ENCODE results near the gene PLD4. TPM values are rescaled to one million over a fixed set of nuclear protein-coding genes. Genes with fewer than 3 reads are reported as not detected.

The PLD4 gene
- polyA plus RNA-seq, 10 donors: 3.6 to 8.7 (median 4.8) TPM

DNA sequence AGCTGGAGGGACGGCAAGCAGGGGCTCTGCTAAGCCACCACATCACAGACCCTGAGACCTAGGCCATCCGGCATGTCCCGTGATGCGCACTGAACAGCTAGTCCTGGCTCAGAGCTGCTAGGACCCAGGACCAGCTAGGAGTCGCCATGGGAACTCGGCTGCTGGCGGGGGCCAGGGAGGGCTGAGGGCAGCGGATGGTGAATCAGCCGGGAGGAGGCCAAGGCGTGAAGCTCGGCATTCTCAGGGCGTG is 48.4 kb downstream of the PLD4 start:
- DNase-seq: peak in 1 of 3 donors; percentile 88

GRCh38 chr14:104973385-104974145 is 48.9 kb downstream of the PLD4 start:
- DNase-seq: peak; percentile 63 to 91 (median 87)

DNA sequence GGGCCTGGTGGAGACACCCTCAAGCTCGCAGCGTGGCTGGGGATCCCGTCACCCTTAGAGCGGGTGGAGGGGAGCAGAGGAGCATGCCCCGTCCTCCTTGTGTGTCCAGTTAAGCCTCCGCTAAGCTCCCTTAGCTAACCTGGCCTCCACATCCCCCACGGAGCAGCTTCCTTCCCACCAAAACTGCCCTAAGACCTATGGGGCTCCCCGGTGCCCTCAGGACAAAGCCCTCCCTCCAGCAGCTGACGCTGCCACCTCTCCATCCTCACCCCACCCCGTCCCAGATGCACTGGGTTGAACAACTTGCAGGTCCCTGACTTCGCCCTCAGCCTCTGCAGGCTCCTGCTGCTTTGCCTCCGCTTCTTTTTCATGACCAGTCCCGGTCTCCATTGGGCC is 49.5 kb downstream of the PLD4 start:
- DNase-seq: no peak

DNA sequence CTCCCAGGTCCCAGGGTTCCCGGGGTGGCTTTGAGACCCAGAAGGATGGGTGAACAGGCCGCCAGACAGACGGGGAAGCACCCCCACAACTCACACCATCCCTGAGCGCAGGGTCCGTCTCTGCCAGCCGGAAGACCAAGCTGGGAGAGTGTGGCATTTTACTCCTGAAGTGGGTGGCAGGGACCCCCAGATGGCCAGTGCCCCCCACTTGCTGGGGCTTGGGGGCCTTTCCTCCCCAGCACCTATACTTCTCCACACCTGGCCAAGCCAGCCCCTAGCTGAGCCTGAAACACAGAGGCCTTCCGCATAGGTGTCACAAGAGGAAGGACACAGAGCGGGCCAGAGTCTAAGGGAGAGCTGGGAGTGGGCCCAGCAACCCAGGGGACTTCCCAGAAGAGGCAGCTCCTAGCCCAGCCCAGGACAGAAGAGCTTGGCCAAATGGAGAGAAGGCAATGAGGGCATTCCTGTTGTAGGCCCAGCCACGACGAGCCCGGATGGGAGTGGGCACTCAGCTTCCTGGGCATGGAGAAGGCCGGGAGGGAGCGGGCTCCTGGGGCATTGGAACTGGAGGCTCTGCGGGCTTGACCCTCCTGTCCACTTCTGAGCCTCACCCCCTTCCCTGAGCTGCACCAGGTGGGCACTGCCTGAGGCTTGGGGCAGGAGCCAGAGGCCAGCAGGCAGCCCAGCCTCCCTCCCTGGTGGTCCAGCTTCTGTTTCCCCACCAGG is 50.1 kb downstream of the PLD4 start:
- DNase-seq: peak in 1 of 3 donors; percentile 10

- peak in 1 of 3 donors; percentile 14 for DNase-seq
Measured at GRCh38 chr14:104975481-104976197, 51.0 kb downstream of the PLD4 start.

GRCh38 chr14:104976198-104977007 is 51.7 kb downstream of the PLD4 start:
- peak in 2 of 3 donors; percentile 71 to 78 for DNase-seq

GRCh38 chr14:104977008-104977680 is 52.5 kb downstream of the PLD4 start:
- peak in 1 of 3 donors; percentile 21 for DNase-seq

GRCh38 chr14:104977681-104978653 is 53.3 kb downstream of the PLD4 start, which contains the start of gene AHNAK2:
Gene AHNAK2, minus strand, starts transcription at chr14:104978374. Its CDS starts 137 bp downstream, at chr14:104978237.
- DNase-seq: peak in 2 of 3 donors; percentile 74 to 84

- peak in 1 of 3 donors; percentile 39 for DNase-seq
Measured at GRCh38 chr14:104978746-104979691, 54.3 kb downstream of the PLD4 start.

- DNase-seq: peak in 1 of 3 donors; percentile 44
Measured at GRCh38 chr14:104979758-104980610, 55.3 kb downstream of the PLD4 start.

GRCh38 chr14:104980611-104981531 is 56.2 kb downstream of the PLD4 start:
- peak in 1 of 3 donors; percentile 11 for DNase-seq

DNA sequence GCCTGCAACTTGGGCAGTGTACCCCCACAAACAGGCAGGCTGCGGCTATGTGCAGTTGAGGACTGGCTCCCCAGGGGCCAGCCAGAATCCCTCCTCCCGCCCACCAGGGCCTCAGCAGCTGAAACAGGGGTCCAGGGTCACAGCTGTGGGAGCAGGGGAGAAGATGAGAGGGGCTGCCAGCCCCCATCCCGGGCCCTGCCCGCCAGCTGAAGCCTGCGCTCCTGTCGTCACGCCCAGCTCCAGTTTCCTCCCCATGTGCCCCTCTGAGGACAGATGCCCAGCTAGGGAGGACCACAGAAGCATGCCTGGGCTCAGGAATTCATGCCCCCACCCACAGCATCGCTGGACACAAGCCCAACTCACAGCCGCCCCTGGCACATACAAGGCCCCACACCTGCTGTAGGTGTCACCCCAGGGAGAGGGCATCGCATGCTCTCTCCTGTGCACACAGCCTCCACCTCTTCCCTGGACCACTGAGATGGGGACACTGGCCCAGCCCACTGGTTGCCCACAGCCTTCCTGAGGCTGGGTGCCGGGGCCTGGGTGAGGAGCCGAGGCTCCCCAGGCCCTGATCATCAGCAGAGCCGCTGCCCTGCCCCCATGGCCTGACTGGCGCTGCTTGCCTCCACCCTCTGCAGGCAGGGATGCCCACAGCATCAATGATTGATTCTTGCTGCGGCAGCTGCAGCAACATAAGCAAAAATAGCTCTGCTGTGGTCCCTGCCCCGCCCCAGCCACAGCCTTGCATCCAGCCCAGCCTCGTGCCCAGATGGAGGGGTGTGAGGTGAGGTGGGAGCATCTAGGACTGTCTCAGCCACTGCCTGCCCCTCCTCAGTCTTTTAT is 57.2 kb downstream of the PLD4 start:
- peak in 1 of 3 donors; percentile 73 for DNase-seq

DNA sequence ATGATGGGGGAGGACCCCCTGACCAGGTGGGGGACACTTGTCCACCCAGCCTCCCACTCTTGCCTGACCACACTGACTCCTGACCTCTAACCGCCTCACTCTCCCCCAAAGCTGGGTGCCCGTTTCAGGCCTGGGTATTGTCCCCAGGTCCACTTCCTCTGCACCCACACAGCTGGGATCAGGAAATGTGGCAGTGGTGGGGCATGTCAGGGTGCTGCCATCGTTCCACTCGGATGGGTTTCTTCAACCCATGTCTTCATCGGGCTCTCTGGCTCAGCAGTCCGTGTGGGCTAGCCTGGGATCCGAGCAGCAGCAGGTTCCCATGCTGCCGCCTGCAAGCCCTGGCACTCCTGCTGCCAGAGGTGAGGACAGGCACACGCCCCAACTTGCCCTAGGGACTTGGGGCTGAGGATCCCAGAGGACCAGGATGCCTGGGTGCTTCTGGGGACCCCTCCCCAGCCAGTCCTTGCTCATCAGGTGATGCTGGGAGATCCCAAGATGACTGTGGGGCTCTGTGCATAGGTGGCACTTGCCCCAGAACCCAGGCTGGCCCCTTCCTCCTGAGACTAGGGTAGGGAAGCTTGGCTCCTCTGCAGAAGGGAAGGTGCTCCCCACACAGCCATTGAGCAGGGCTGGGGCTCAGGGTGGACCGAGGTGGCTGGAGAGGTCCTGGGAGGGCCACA is 58.0 kb downstream of the PLD4 start:
- no peak for DNase-seq
